ENCODE results near the gene KATNB1. TPM values are rescaled to one million over a fixed set of nuclear protein-coding genes. Genes with fewer than 3 reads are reported as not detected.

KATNB1 gene
- total RNA-seq, 1 donor from 2014 or later: 33.5 TPM

DNA sequence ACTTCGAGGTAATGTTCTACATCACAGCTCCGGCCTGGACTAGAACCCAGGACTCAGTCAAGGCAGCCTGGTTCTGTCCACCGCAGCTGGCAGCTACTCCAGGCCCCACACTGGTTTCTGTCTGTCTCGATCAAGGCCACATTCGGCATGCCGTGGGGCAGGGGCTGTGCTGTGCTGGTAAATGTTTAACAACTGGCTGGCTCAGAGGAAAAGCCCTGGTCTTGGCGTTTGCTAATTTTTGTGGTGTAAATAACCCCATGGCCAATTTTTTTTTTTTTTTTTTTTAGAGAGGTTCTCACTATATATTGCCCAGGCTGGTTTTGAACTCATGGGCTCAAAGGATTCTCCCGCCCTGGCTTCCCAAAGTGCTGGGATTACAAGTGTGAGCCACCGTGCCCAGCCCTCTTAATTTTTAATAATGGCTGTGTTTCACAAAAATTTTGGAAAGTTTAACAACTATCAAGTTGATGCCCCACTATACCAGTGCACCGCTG is 41.3 kb upstream of the KATNB1 start:
- Histone ChIP-seq H3K27ac (no peak overlapping the region), H3K9ac (no peak overlapping the region), H3K27me3 (no peaks in the 10 kb centered on the region), H2AFZ (replicated peaks) (no peak overlapping the region), H3K4me3 (peak overlapping the region; percentile 35), H3K79me2 (ENCODE audit: low read depth) (no peaks in the 10 kb centered on the region), H3K9me3 (ENCODE audit: low read depth) (no peaks in the 10 kb centered on the region), H3K36me3 (no peaks in the 10 kb centered on the region), H3K4me1 (peaks cover 2% of the 10 kb centered on the region), H4K20me1 (ENCODE audit: low read depth) (no peaks in the 10 kb centered on the region), H3F3A (ENCODE audit: low read depth) (no peaks in the 10 kb centered on the region), H3K4me2 (peak overlapping the region; percentile 80)
- peaks cover 7% of the 10 kb centered on the region for H3K27me3 Mint-ChIP-seq (ENCODE audit: insufficient read depth, low read depth)
- peak overlapping the region; percentile 85 for H3K4me3 Mint-ChIP-seq
- peaks cover 20% of the 10 kb centered on the region for H3K4me1 Mint-ChIP-seq
- DNase-seq (ENCODE audit: low spot score): no peak
- H3K9me3 Mint-ChIP-seq: no peaks in the 10 kb centered on the region
- no peaks in the 10 kb centered on the region for H3K36me3 Mint-ChIP-seq
- TF ChIP-seq EZH2 (IDR thresholded peaks at IDR 0.05) (no peak), EZH2phosphoT487 (IDR thresholded peaks at IDR 0.05) (no peak)
- TF ChIP-seq, protein P1, sequence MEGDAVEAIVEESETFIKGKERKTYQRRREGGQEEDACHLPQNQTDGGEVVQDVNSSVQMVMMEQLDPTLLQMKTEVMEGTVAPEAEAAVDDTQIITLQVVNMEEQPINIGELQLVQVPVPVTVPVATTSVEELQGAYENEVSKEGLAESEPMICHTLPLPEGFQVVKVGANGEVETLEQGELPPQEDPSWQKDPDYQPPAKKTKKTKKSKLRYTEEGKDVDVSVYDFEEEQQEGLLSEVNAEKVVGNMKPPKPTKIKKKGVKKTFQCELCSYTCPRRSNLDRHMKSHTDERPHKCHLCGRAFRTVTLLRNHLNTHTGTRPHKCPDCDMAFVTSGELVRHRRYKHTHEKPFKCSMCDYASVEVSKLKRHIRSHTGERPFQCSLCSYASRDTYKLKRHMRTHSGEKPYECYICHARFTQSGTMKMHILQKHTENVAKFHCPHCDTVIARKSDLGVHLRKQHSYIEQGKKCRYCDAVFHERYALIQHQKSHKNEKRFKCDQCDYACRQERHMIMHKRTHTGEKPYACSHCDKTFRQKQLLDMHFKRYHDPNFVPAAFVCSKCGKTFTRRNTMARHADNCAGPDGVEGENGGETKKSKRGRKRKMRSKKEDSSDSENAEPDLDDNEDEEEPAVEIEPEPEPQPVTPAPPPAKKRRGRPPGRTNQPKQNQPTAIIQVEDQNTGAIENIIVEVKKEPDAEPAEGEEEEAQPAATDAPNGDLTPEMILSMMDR (IDR thresholded peaks at IDR 0.05): no peak
- H3K27ac Mint-ChIP-seq: no peak overlapping the region

DNA sequence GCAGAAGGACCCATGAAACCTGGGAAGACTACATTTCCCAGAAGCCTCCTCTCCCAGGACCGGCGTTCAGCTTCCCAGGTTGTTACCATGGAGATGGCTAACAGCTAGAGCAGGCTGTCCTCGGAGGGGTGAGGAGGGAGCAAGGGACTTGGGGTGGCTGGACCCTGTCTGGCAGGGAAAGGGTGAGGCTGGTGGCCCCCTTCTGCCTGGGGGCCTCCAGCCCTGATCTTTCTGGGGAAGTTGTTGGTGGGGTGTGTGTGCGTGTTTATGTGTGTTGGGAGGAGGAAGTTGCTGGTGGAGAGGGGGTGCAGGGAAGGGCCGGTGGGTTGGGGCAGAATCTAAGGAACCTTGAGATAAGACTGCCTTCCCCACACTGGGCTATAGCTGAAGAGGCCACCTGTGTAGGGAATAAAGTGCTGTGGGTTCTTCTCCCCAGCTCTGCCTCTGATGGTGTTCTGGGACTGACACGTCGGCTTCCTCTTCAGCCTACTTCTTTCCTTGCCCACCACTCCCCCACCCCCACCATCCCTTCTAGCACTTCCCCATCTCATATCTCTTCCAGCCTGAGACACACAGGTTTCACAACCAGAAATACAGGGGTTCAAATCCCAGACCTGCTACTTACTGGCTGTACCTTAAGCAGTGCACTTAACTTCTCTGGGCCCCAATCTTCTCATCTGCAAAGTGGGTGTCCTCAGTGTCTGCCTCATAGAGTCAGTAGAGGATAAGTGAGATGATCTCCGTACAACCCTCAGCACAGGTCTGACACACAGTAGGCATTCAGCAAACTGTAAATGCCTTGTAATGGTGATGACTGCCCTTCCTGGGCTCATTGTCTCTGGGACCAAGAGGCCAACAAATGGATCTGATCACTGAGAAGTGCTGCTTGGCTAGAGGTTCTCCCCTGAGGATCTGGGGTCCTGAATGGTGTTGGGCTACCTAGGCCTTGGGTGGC is 40.6 kb upstream of the KATNB1 start, which contains the start of gene DRC7:
Gene DRC7, plus strand, starts transcription at position 82 of the 955 bp plus-strand sequence. CDS start 3,144 bp downstream, outside the sequence.
- peak within 1 kb of the TSS; percentile 85 for H3K4me3 Mint-ChIP-seq
- no peak within 1 kb of the TSS for H2AFZ ChIP-seq (replicated peaks)
- H3K9me3 Mint-ChIP-seq: no peaks in the 10 kb centered on the region
- TF ChIP-seq, protein P1 (IDR thresholded peaks at IDR 0.05): no peak
- no peak for TF ChIP-seq EZH2phosphoT487 (IDR thresholded peaks at IDR 0.05)
- TF ChIP-seq EZH2 (IDR thresholded peaks at IDR 0.05): no peak
- peak within 1 kb of the TSS; percentile 35 for H3K4me3 ChIP-seq
- H3K4me1 Mint-ChIP-seq: peaks cover 16% of the 10 kb centered on the region
- peak within 1 kb of the TSS; percentile 97 for H3K27ac Mint-ChIP-seq
- no peaks in the 10 kb centered on the region for H3K27me3 ChIP-seq
- H3K4me2 ChIP-seq: peak within 1 kb of the TSS; percentile 80
- H3K79me2 ChIP-seq (ENCODE audit: low read depth): no peaks in the 10 kb centered on the region
- no peaks in the 10 kb centered on the region for H3F3A ChIP-seq (ENCODE audit: low read depth)
- H3K27ac ChIP-seq: no peak within 1 kb of the TSS
- no peaks in the 10 kb centered on the region for H3K9me3 ChIP-seq (ENCODE audit: low read depth)
- no peaks in the 10 kb centered on the region for H4K20me1 ChIP-seq (ENCODE audit: low read depth)
- DNase-seq (ENCODE audit: low spot score): peak; percentile 90
- H3K9ac ChIP-seq: no peak within 1 kb of the TSS
- no peaks in the 10 kb centered on the region for H3K36me3 Mint-ChIP-seq
- H3K36me3 ChIP-seq: no peaks in the 10 kb centered on the region
- H3K27me3 Mint-ChIP-seq (ENCODE audit: insufficient read depth, low read depth): peaks cover 7% of the 10 kb centered on the region
- H3K4me1 ChIP-seq: peaks cover 2% of the 10 kb centered on the region

DNA sequence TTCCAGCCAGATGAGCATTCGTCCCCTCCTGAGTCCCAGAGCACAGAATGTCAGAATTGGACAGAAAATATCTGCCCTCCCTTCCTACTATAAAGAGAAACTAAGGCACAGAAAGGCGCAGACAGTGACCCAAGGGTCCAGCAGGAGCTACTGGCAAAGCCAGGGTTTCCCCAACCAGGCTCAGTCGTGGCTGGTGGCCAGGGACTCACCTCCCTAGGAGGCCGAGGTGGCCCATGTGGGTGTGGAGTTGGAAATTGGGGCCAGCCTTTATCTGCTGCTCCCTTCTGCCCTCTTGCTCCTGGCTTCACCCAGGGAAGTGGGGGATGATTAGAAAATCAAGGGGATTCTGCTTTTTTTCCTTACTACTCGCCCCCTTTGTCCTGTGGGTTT is 39.9 kb upstream of the KATNB1 start:
- no peaks in the 10 kb centered on the region for H3K9me3 ChIP-seq (ENCODE audit: low read depth)
- no peak overlapping the region for H3K9ac ChIP-seq
- Mint-ChIP-seq H3K36me3 (no peaks in the 10 kb centered on the region), H3K4me3 (peak overlapping the region; percentile 64), H3K9me3 (no peaks in the 10 kb centered on the region), H3K27me3 (ENCODE audit: insufficient read depth, low read depth) (peaks cover 9% of the 10 kb centered on the region), H3K4me1 (peaks cover 18% of the 10 kb centered on the region), H3K27ac (no peak overlapping the region)
- H3K79me2 ChIP-seq (ENCODE audit: low read depth): no peaks in the 10 kb centered on the region
- peaks cover 3% of the 10 kb centered on the region for H3K4me1 ChIP-seq
- H4K20me1 ChIP-seq (ENCODE audit: low read depth): no peaks in the 10 kb centered on the region
- no peak overlapping the region for H3K27ac ChIP-seq
- H3K4me3 ChIP-seq: no peak overlapping the region
- H3F3A ChIP-seq (ENCODE audit: low read depth): no peaks in the 10 kb centered on the region
- H3K27me3 ChIP-seq: no peaks in the 10 kb centered on the region
- no peaks in the 10 kb centered on the region for H3K36me3 ChIP-seq
- TF ChIP-seq, protein P1 (IDR thresholded peaks at IDR 0.05): no peak
- TF ChIP-seq EZH2phosphoT487 (IDR thresholded peaks at IDR 0.05) (no peak), EZH2 (IDR thresholded peaks at IDR 0.05) (no peak)
- no peak overlapping the region for H3K4me2 ChIP-seq
- no peak for DNase-seq (ENCODE audit: low spot score)
- H2AFZ ChIP-seq (replicated peaks): no peak overlapping the region

Data from neural progenitor cell (in vitro differentiated cells).